OCI-M2 (cell line): ENCODE measurements around the gene OSBPL5.

Experiments used
- DNase-seq: peaks from one replicate; lab custom pipeline; 2025; ENCODE audit not compliant: unreplicated experiment; lab: John Stamatoyannopoulos, UW

OSBPL5 gene

GRCh38 chr11:3152471-3153110 lies 12.5 kb downstream of the OSBPL5 start:
- no peak for DNase-seq

GRCh38 chr11:3150726-3151125 lies 14.4 kb downstream of the OSBPL5 start:
- no peak for DNase-seq

- no peak for DNase-seq
Observed at GRCh38 chr11:3149852-3150188, 15.3 kb downstream of the OSBPL5 start.

GRCh38 chr11:3148990-3149851 lies 15.9 kb downstream of the OSBPL5 start:
- DNase-seq = no peak

GRCh38 chr11:3148255-3148989 lies 16.7 kb downstream of the OSBPL5 start:
- no peak for DNase-seq

- no peak for DNase-seq
Observed at GRCh38 chr11:3147626-3148025, 17.5 kb downstream of the OSBPL5 start.

- no peak for DNase-seq
Observed at GRCh38 chr11:3147257-3147619, 17.9 kb downstream of the OSBPL5 start.

- no peak for DNase-seq
Observed at GRCh38 chr11:3146612-3147256, 18.4 kb downstream of the OSBPL5 start.

GRCh38 chr11:3145206-3145520 lies 19.9 kb downstream of the OSBPL5 start:
- no peak for DNase-seq

- DNase-seq = no peak
Observed at GRCh38 chr11:3144296-3145205, 20.6 kb downstream of the OSBPL5 start.

- DNase-seq = no peak
Observed at GRCh38 chr11:3143136-3143880, 21.8 kb downstream of the OSBPL5 start.

- DNase-seq = no peak
Observed at GRCh38 chr11:3140291-3140603, 24.9 kb downstream of the OSBPL5 start.

GRCh38 chr11:3139481-3140290 lies 25.4 kb downstream of the OSBPL5 start:
- DNase-seq = no peak

GRCh38 chr11:3139086-3139440 lies 26.0 kb downstream of the OSBPL5 start:
- no peak for DNase-seq

GRCh38 chr11:3138178-3139085 lies 26.7 kb downstream of the OSBPL5 start:
- DNase-seq = no peak

- DNase-seq = no peak
Observed at GRCh38 chr11:3137486-3138177, 27.5 kb downstream of the OSBPL5 start.

- DNase-seq = no peak
Observed at GRCh38 chr11:3136546-3137455, 28.3 kb downstream of the OSBPL5 start.
